Suppressor macrophage (primary cell): ENCODE measurements around the gene CRTAP.
"Not testable (repeated sequence)": the region's sequence is repeated elsewhere in the genome, so short reads cannot be mapped to it uniquely, and the experiment has no call there.

Experiments
- DNase-seq, 4 experiments: peaks; one replicate each; pipeline ENCODE4 v3.0.0-alpha.2; 2020 to 2022

Gene CRTAP

GRCh38 chr3:33141006-33141405 lies 27.2 kb downstream of the CRTAP start:
- no peak for DNase-seq

GRCh38 chr3:33144433-33144832 lies 30.6 kb downstream of the CRTAP start:
- DNase-seq = no peak

GRCh38 chr3:33145221-33145900 lies 31.5 kb downstream of the CRTAP start:
- peak in 1 of 4 experiments; percentile 27 for DNase-seq

- no peak for DNase-seq
Measured at GRCh38 chr3:33145901-33146580, 32.2 kb downstream of the CRTAP start.

- DNase-seq = no peak
Measured at GRCh38 chr3:33146791-33147445, 33.1 kb downstream of the CRTAP start.

GRCh38 chr3:33149342-33149741 lies 35.5 kb downstream of the CRTAP start:
- peak; percentile 52 to 82 (median 71) for DNase-seq

- no peak for DNase-seq
Measured at GRCh38 chr3:33152363-33153360, 38.8 kb downstream of the CRTAP start.

- no peak for DNase-seq
Measured at GRCh38 chr3:33153782-33154181, 40.0 kb downstream of the CRTAP start.

- no peak for DNase-seq
Measured at GRCh38 chr3:33155301-33155700, 41.5 kb downstream of the CRTAP start.

- DNase-seq = peak; percentile 4 to 45 (median 10)
Measured at GRCh38 chr3:33159234-33159633, 45.4 kb downstream of the CRTAP start.

GRCh38 chr3:33159981-33160380 lies 46.2 kb downstream of the CRTAP start:
- peak in 3 of 4 experiments; percentile 39 to 53 (median 46) for DNase-seq

GRCh38 chr3:33162621-33163020 lies 48.8 kb downstream of the CRTAP start:
- DNase-seq = not testable (repeated sequence)

- no peak for DNase-seq
Measured at GRCh38 chr3:33165372-33165771, 51.6 kb downstream of the CRTAP start.

GRCh38 chr3:33166095-33166494 lies 52.3 kb downstream of the CRTAP start:
- DNase-seq = no peak

- no peak for DNase-seq
Measured at GRCh38 chr3:33167284-33167683, 53.5 kb downstream of the CRTAP start.

GRCh38 chr3:33167716-33168336 lies 54.0 kb downstream of the CRTAP start:
- no peak for DNase-seq

GRCh38 chr3:33170531-33170930 lies 56.7 kb downstream of the CRTAP start:
- no peak for DNase-seq

GRCh38 chr3:33171580-33171979 lies 57.8 kb downstream of the CRTAP start:
- DNase-seq = peak in 1 of 4 experiments; percentile 4

- no peak for DNase-seq
Measured at GRCh38 chr3:33173103-33173502, 59.3 kb downstream of the CRTAP start.

- no peak for DNase-seq
Measured at GRCh38 chr3:33173672-33174071, 59.9 kb downstream of the CRTAP start.

GRCh38 chr3:33174095-33174494 lies 60.3 kb downstream of the CRTAP start:
- no peak for DNase-seq
